SH-SY5Y (cell line): ENCODE measurements around the gene SLC7A4.

Source experiments
- GATA2 ChIP-seq: IDR thresholded peaks from 2 replicates; pipeline ENCODE4 v1.6.1; 2011; ENCODE audit warnings: mild to moderate bottlenecking, low read depth, low read length
- GATA3 ChIP-seq: IDR thresholded peaks from 2 replicates; pipeline ENCODE4 v1.6.1; 2011; ENCODE audit warnings: low read depth, mild to moderate bottlenecking, low read length, moderate library complexity

- TF ChIP-seq GATA3 (no peak), GATA2 (no peak)
These were observed 21.8 kb upstream of the SLC7A4 start for GRCh38 chr22:21054046-21054713.
